Thyroid gland (tissue), 4 donors: ENCODE measurements around the gene ZMYND10. TPM values are rescaled to one million over a fixed set of nuclear protein-coding genes. Genes with fewer than 3 reads are reported as not detected.

ENCODE experiments used
- DNase-seq, 2 donors: peaks; one replicate each; pipeline ENCODE4 v3.0.0-alpha.2; 2019
- H3K27ac ChIP-seq, 3 donors: fragments of 200-600 bp; sonication (generic); 1 replicate in 2 of 3; 2 replicates in 1 of 3; pipeline ENCODE4 v1.5.1; 2016 to 2019; ENCODE audit warnings: mild to moderate bottlenecking in 1 of 3, moderate library complexity in 1 of 3
- H3K27me3 ChIP-seq: fragments of 200-600 bp; sonication (generic); one replicate; pipeline ENCODE4 v1.5.1; 2019
- H3K36me3 ChIP-seq, 2 donors: fragments of 200-600 bp; sonication (generic); one replicate each; pipeline ENCODE4 v1.5.1; 2016 to 2019
- H3K4me1 ChIP-seq, 2 donors: fragments of 200-600 bp; sonication (generic); one replicate each; pipeline ENCODE4 v1.5.1; 2017 to 2019
- H3K4me3 ChIP-seq, 3 donors: fragments of 200-600 bp; sonication (generic); replicated peaks in 1 of 3; 1 replicate in 2 of 3; 2 replicates in 1 of 3; pipeline ENCODE4 v1.5.1; 2016; ENCODE audit warnings: mild to moderate bottlenecking in 1 of 3
- H3K9me3 ChIP-seq: fragments of 200-600 bp; sonication (generic); one replicate; pipeline ENCODE4 v1.5.1; 2017
- CTCF ChIP-seq, 6 experiments: fragments of 200-600 bp in 3 of 6; fragments of 450-650 bp in 3 of 6; sonication (generic) in 3 of 6; IDR thresholded peaks; one replicate each; pipeline ENCODE4 v1.5.1; 2016 to 2019; ENCODE audit warnings: antibody characterized with exemption in 6 of 6, mild to moderate bottlenecking in 2 of 6, inconsistent platforms in 1 of 6, moderate library complexity in 1 of 6
- POLR2A ChIP-seq, 2 donors: fragments of 450-650 bp; IDR thresholded peaks; one replicate each; pipeline ENCODE4 v1.6.1; 2017; ENCODE audit warnings: antibody characterized with exemption in 2 of 2, mild to moderate bottlenecking in 2 of 2, moderate library complexity in 1 of 2
- WGBS, 2 donors: methylation state at CpG; one replicate each; pipeline ENCODE4 v1.1.5; 2017; 5-methylcytosine and 5-hydroxymethylcytosine counted together
- intact Hi-C: fragments of 100-400 bp; cut with DNase I; formaldehyde crosslinking; loops from one replicate; pipeline ENCODE4 v1.15.1; 2023
- total RNA-seq, 4 donors: library from RNA; depleted of rRNA; stranded (reverse); fragments of >200 nt; gene quantifications; one replicate each; pipeline ENCODE4 v1.2.3, GENCODE V29; 2016

Gene ZMYND10
- total RNA-seq, 4 donors from 2014 or later = 3.6 to 8.1 (median 4.4) TPM

- Histone ChIP-seq H3K9me3 (no peaks in the 10 kb centered on the region), H3K36me3 (peaks cover 25 to 28% of the 10 kb centered on the region in 2 donors), H3K4me3 (no peak overlapping the region), H3K4me1 (peaks cover 42 to 55% of the 10 kb centered on the region in 2 donors), H3K27me3 (no peaks in the 10 kb centered on the region), H3K27ac (no peak overlapping the region)
- intact Hi-C loops = no loop called here
- WGBS, 2 donors = 93 to 95% methylated on average over 17 to 19 of the region's 19 CpGs
- TF ChIP-seq POLR2A (IDR thresholded peaks at IDR 0.05) (no peak), CTCF (IDR thresholded peaks at IDR 0.05) (no peak)
- DNase-seq = no peak
These were observed 14.1 kb downstream of the ZMYND10 start for GRCh38 chr3:50331364-50331907.

GRCh38 chr3:50330330-50330729 lies 15.2 kb downstream of the ZMYND10 start:
- WGBS, 2 donors = 92 to 97% methylated on average over 7 of the region's 10 CpGs
- Histone ChIP-seq H3K4me3 (no peak overlapping the region), H3K27me3 (no peaks in the 10 kb centered on the region), H3K27ac (no peak overlapping the region), H3K4me1 (peaks cover 31 to 44% of the 10 kb centered on the region in 2 donors), H3K36me3 (peaks cover 26 to 28% of the 10 kb centered on the region in 2 donors), H3K9me3 (no peaks in the 10 kb centered on the region)
- no peak for DNase-seq
- intact Hi-C loops = no loop called here
- TF ChIP-seq POLR2A (IDR thresholded peaks at IDR 0.05) = no peak

- H3K9me3 ChIP-seq = no peaks in the 10 kb centered on the region
- 3 to 4% methylated on average over 32 to 40 of the region's 55 CpGs for WGBS, 2 donors
- peaks cover 14 to 33% of the 10 kb centered on the region in 2 donors for H3K4me1 ChIP-seq
- intact Hi-C loops = loop anchor here (5.0 kb wide), 1 partner anchor 36 kb away; the partner anchor contains the start of gene IFRD2
- H3K27ac ChIP-seq = peak within 1 kb of the TSS; percentile 51 to 77 (median 56)
- no peaks in the 10 kb centered on the region for H3K27me3 ChIP-seq
- peaks cover 28 to 29% of the 10 kb centered on the region in 2 donors for H3K36me3 ChIP-seq
- peak; percentile 99 for DNase-seq
- TF ChIP-seq CTCF (IDR thresholded peaks at IDR 0.05) (peak in 1 of 6 experiments; percentile 7), POLR2A (IDR thresholded peaks at IDR 0.05) (peak in 1 of 2 donors; percentile 82)
- peak within 1 kb of the TSS; percentile 45 to 97 (median 74) for H3K4me3 ChIP-seq
These were observed 17.4 kb downstream of the ZMYND10 start, which contains the start of gene TUSC2 for GRCh38 chr3:50327943-50328691. Gene TUSC2, minus strand, starts transcription at chr3:50328223. Its CDS starts 124 bp downstream, at chr3:50328099.

GRCh38 chr3:50327129-50327528 lies 18.4 kb downstream of the ZMYND10 start:
- H3K36me3 ChIP-seq = peaks cover 28 to 29% of the 10 kb centered on the region in 2 donors
- H3K9me3 ChIP-seq = no peaks in the 10 kb centered on the region
- no peaks in the 10 kb centered on the region for H3K27me3 ChIP-seq
- DNase-seq = no peak
- peaks cover 15 to 28% of the 10 kb centered on the region in 2 donors for H3K4me1 ChIP-seq
- no peak for TF ChIP-seq CTCF (IDR thresholded peaks at IDR 0.05)
- 55 to 87% methylated on average over 4 of the region's 4 CpGs for WGBS, 2 donors
- H3K27ac ChIP-seq = peak overlapping the region in 2 of 3 donors; percentile 56 to 77
- H3K4me3 ChIP-seq = peak overlapping the region in 1 of 3 donors; percentile 97
- intact Hi-C loops = loop anchor here (5.0 kb wide), 1 partner anchor 35 kb away; the partner anchor contains the start of gene IFRD2

GRCh38 chr3:50326182-50326541 lies 19.4 kb downstream of the ZMYND10 start:
- peaks cover 20 to 33% of the 10 kb centered on the region in 2 donors for H3K4me1 ChIP-seq
- WGBS, 2 donors = 90 to 92% methylated on average over 8 of the region's 8 CpGs

More at GRCh38 chr3:50326182-50326541, 19.4 kb downstream of the ZMYND10 start:
- no peak overlapping the region for H3K4me3 ChIP-seq
- DNase-seq = no peak
- intact Hi-C loops = loop anchor here (5.0 kb wide), 1 partner anchor 34 kb away; the partner anchor contains the start of gene IFRD2
- H3K27ac ChIP-seq = peak overlapping the region in 1 of 3 donors; percentile 98
- no peak for TF ChIP-seq CTCF (IDR thresholded peaks at IDR 0.05)
- TF ChIP-seq POLR2A (IDR thresholded peaks at IDR 0.05) = no peak
- peaks cover 21% of the 10 kb centered on the region in 2 donors for H3K36me3 ChIP-seq
- no peaks in the 10 kb centered on the region for H3K27me3 ChIP-seq
- no peaks in the 10 kb centered on the region for H3K9me3 ChIP-seq
